Amniotic epithelial cell (primary cell): ENCODE results near the gene TFR2.
A peak's percentile ranks its signal among the peaks of the same experiment; 100 is the strongest.

ENCODE experiments used
- DNase-seq: peaks from one replicate; pipeline ENCODE4 v3.0.0-alpha.2; 2010; ENCODE audit warnings: low read depth

Gene TFR2

DNA sequence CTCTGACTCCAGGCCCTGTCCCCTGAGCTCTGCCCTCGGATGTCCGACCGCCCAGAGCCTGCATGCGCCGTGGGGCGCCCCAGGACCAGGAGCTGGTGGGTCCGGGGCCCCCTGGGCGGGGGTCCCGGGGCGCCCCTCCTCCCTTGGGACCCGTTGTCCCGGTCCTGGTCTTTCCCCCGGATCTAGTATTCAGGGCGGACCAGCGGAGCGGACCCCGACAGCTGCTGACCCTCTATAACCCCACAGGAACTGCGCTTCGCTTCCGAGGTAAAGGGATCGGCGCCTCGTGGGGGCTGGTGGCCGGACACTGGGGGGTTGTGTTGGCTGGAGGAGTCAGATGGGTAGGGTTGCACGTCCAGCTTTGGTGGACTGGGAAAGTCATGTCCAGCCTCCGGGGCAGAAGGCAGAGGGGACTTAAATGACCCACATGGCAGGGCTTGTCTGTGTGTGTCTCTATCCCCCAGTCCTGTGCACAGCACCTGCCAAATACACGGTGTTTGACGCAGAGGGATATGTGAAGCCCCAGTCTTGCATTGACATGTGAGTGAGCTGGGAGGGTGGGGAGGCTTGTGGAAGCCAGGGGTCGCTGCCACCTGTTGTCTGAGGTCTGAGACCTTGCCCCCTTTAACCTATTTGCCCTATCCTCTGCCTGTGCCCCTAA, 28.5 kb downstream of the TFR2 start:
- no peak for DNase-seq

DNA sequence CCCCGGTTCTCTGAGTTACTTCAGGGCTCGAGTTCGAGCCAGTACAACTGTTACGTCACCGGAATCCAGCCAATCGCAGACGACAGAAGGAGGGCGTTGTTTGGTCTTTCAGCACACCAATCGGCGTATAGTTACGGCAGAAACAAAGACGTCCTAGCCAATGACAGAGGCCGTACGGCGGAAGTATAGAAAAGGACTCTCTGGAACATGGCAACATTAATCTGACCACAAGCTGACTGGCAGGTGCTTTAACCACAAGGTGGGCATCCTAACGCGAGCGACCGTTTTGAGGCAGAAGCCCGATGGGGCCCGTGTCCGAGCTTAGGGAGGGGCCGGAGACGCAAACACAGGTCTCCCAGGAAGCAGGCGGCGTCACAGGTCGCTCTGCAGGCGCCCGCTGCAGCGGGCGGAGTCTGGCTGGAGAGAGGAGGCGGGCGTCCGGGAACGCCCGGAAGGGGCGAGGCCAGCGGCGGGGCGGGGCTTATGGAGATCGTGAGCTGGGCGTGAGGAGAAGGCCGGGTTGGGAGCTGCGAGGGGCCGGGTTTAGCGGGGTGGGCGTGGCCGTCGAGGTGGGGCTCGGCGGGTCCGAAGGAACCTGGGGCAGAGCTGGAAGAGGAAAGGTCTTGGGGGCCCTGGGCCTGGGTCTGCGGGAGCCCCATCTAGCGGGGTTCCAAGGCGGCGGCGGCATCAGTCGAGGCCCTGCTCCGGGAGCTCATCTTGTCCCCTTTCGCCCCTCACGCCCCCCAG, 29.2 kb downstream of the TFR2 start, which contains the start of gene MOSPD3:
Gene MOSPD3 (plus strand): TSS at position 558 of the 747 bp plus-strand sequence. CDS start 252 bp downstream, outside the sequence.
- DNase-seq = peak; percentile 99

DNA sequence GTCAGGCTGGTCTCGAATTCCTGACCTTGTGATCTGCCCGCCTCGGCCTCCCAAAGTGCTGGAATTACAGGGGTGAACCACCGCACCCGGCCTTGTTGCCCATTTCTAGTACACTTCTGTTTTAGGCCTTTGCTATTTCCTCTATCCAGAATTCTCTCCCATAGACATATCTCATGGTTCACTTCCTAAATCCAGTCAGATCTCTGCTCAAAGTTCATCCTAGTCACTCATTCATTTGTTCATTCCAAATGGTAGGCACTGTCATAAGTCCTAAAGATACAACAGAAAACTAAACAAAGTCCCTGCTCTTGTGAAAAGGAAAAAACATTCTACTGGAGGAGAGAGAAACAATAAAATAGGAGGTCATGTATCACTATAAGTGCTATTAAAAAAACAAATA, 31.4 kb downstream of the TFR2 start:
- DNase-seq = no peak

DNA sequence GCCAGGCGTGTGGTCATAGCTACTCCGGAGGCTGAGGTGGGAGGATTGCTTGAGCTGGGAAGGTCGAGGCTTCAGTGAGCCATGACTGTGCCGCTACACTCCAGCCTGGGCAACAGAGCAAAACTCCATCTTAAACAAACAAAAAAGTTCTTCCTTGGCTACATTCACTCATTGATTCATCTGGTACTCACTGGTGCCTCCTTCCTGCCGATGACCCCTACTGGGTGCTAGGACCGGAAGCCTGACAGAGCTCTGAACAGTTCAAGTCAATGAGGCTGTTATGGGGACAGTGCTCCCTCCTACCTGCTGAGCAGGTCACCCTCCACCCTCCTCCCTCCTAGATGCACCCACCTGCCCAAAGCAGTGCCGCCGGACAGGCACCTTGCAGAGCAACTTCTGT, 34.2 kb downstream of the TFR2 start:
- DNase-seq = no peak

DNA sequence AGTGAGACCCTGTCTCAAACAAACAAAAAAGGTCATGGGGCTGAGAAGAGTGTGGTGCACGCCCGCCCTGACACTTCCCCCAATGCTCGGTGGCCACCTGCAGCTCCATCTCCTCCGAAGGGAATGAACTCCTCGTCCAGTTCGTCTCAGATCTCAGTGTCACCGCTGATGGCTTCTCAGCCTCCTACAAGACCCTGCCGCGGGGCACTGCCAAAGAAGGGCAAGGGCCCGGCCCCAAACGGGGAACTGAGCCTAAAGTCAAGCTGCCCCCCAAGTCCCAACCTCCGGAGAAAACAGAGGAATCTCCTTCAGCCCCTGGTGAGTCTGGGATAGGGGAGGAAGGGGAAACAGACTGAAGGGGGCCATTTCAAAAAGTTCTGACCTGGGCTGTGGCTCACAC, 35.0 kb downstream of the TFR2 start:
- DNase-seq = no peak

DNA sequence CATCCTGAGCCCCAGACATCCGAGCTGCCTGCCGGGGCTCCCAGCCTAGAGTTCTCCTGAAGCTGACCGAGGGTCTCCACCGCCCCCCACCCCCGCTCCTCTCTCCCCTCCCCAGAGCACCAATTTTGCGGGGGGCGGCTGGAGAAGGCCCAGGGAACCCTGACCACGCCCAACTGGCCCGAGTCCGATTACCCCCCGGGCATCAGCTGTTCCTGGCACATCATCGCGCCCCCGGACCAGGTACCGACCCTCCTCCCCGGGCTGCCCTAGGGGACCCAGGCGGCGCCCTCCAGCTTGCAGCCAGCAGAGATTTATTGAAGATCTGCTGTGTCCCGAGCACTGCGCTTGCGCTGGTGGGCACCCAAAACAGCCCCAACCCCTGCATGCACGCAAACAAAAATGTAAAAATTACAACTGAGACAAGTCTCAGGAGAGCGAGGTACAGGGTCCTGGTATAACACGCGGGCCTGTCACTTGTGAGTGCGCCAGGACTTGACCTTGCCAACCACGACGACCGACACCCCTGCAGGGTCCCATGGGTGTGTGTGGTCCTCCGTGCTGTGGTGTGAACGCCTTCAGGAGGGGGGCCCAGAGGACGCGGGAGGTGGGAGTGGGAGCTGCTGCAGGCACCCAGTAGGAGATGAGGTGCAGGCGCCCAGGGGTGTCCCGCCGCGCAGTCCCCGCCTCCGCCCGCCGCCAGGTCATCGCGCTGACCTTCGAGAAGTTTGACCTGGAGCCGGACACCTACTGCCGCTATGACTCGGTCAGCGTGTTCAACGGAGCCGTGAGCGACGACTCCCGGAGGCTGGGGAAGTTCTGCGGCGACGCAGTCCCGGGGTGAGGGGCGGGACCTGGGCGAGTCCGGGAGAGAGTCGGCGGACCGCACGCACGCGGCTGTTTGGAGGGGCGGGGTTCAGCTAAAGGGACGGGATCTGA, 36.1 kb downstream of the TFR2 start:
- DNase-seq = no peak

DNA sequence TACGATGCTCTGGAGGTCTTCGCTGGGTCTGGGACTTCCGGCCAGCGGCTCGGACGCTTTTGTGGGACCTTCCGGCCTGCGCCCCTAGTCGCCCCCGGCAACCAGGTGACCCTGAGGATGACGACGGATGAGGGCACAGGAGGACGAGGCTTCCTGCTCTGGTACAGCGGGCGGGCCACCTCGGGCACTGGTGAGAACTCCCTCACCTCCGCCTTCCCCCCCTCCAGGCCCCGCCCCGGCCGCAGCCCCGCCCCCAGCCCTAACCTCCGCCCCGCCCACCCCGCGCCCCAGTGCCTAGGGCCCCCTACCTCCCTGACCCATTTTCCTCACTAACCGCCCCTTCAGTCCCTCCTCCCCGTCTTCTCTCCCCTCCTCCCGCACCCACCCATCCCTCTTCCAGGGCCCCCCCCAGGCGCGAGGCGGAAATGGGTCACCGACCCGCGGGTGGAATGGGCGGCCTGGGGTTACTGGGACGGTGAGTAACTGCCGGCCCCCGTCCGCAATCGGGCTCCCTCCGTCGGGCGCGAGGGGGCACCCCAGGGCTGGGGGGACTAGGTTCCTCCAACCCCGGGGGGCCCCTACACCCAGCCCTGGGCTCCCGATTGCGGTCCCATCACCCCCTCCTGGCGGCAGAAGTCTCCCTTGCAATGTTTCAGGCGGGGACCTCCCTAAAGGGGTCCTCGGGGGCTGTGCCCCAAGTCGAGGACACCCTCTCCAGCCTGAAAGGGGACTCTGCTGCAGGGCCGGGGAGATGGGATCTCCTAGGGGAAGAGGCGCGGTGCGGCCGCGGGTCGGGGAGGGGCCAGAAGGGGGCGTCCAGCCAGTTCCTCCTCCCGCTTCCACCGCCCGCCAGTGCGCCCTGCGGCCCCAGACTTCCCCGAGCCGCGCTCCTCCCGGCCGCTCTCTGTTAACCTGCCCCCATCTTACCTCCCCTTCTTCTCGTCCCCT, 37.0 kb downstream of the TFR2 start:
- DNase-seq = peak; percentile 50

DNA sequence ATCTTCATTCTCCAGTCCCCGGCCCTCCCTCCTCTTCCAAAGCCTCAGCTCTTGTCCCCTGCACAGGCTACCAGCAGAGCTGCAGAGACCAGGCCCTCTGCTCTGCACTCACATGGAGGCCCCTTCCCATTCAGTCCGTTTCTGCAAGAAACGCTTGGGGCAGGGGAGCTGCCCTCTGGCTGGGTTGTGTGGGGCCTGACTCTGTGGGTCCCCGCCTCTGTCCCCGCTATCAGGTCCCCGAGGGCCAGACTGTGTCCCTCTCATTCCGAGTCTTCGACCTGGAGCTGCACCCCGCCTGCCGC, 37.7 kb downstream of the TFR2 start:
- no peak for DNase-seq

DNA sequence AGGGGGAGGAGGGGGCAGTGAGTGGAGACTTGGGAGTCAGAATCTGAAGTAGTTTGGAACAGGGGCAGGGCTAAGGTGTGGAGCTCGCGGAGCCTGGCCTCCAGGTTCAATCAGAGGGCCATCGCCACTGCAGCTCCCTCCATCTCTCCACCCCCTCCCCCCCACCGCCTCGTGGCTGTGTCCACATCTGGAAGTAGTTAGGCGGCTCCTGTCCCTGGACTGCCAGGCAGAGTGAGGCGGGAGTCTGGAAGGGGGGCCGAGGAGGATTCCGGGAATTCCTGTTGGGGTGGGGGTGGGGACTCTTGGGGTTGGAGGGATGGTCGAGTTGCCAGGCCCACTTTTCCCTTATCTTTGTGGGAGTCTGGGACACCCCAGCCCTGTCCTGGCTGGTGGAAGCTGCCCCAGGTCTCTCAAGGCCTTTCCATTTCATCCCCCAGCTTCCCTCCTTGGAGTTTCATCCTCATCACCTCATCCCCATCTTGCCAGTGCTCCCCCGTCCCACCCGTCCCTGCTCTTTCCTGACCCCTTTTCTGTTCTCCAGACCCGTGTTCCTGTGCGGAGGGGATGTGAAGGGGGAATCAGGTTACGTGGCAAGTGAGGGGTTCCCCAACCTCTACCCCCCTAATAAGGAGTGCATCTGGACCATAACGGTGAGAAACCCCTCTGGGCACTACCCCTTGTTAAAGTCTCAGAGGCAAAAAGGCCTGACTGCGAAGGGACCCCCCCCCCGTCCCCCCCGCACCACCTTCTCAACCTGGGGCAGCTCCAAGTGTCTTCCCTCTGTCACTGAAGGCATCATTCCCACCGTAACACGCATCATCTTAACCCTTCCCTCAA, 38.2 kb downstream of the TFR2 start:
- DNase-seq = no peak

DNA sequence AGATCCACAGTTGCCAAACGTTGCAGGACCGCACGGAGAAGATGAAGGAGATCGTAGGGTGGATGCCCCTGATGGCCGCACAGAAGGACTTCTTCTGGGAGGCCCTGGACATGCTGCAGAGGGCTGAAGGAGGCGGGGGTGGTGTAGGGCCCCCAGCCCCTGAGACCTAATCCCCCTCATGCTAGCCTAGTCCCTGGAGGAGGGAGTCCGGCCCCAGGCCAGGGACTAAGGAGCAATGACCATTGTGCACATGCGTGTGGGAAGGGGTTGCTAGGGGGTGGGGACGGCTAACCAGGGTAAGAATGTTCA, 40.7 kb downstream of the TFR2 start:
- DNase-seq = no peak

DNA sequence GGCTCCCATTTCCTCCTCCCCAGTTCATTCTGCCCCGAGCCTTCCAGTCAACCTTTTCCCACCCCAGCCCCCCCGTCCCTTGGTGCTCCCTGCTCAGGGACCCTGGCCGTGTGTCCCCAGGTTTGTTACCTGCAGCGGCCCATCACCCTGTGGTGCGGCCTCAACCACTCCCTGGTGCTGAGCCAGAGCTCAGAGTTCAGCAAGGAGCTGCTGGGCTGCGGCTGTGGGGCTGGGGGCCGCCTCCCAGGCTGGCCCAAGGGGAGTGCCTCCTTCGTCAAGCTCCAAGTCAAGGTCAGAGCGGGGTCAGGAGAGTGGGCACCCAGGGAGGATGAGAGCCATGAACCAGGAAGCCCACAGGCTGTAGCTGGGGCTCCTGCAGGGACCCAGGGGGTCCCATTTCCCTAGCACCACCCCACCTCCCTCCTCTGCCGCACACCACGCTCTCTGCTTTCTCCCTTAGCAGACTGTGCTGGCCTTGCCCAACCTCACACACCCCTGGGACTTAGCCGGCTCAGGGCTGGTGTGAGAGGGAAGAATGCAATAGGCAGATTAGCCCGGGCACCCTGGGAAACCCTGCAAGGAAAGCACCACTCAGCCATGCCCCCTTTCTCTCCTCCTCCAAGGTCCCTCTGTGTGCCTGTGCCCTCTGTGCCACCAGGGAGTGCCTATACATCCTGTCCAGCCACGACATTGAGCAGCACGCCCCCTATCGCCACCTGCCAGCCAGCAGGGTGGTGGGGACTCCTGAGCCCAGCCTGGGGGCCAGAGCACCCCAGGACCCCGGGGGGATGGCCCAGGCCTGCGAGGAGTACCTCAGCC, 41.2 kb downstream of the TFR2 start:
- DNase-seq = no peak

DNA sequence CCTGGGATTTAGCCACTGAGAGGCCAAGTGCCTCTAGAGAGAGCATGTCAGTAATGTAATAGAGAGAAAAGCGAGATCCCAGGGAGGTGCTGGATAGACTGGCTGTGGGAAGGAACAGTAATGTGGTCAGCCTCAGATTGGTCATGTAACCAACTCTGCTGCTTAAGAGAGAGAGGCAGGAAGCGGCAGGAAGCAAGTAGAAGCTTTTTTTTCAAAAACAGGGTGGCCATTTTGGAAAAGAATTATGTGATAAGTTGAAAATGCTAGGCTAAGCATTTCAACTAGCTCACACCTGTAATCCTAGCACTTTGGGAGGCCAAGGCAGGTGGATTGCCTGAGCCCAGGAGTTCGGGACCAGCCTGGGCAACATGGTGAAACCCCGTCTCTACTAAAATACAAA, 42.9 kb downstream of the TFR2 start:
- peak; percentile 41 for DNase-seq

DNA sequence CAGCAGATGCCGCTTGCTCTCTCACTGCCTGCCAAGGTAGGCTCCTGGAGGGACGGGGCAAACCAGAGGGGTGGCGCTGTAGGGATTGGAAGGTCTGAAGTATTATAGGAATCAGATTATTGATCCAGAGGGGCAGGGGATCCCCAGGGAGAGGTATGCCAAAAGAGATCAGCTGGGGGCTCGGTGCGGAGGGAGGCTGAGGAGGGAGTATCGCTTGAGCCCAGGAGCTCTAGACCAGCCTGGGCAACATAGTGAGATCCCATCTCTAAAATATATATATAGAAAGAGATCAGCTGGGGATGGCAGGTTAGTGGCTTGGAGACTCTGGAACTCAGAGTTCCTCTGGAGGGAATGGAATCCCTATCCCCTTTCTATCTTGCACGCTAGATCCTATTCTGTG, 46.2 kb downstream of the TFR2 start:
- DNase-seq = no peak

DNA sequence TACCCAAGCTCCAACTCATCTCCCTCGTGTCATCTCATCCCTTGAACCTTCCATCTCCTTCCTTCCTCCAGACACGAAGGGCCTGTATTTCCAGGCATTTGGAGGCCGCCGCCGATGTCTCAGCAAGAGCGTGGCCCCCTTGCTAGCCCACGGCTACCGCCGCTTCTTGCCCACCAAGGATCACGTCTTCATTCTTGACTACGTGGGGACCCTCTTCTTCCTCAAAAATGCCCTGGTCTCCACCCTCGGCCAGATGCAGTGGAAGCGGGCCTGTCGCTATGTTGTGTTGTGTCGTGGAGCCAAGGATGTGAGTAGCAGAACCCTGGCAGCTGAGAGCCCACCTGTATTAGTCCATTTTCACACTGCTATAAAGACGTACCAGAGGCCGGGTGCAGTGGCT, 49.8 kb downstream of the TFR2 start:
- DNase-seq = no peak

DNA sequence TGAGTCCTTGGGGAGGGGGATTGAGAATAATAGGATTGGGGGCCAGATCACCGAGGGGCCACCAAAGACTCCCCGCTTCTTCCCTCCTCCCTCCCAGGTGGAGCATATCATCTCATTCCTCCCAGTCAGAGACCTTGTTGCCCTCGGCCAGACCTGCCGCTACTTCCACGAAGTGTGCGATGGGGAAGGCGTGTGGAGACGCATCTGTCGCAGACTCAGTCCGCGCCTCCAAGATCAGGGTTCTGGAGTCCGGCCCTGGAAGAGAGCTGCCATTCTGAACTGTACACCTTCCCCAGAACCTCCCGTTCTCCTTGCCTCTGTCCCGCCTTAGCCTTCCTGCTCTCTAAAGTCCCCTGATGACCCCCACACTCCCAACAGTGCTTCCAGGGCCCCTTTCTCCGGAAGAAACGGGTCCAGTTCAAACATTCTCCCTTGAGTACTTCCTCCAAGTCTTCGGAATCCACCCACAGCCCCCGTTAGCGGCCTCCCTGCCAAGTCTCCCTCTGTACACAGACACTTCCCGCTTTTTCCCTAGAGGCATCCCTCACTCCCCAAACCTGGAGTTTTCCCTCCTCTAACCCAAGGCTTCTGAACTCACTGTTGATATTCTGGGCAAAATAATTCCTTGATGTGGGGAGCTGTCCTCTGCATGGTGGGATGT, 51.1 kb downstream of the TFR2 start:
- DNase-seq = no peak

DNA sequence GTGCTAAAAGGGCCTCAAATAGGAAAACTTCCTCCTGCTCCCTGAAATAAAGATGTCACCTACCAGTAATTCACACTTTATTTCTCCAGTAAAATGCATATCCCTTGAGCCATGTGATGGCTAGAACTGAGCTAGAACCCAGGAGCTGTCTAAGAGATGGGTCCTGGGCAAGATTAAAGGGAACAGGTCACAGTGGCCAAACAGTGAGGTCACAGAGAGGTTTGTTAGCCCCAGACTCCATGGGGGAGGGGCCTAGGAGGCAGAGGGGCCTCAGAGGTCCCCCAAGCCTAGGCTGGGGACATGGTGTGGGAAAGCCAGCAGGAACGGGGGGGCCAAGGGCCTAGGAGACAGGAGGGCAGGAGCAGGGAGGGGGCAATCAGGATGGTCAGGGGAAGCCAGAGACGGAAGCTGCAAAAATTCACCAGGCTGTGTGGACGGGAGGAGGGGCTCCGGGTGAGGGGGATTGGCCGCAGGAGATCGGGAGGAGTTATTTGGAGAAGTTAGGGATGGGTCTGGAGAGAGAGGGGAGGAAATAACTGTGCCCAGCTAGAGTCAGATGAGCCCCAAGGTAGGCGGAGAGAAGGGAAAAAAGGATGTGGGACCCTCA, 51.9 kb downstream of the TFR2 start:
- no peak for DNase-seq

DNA sequence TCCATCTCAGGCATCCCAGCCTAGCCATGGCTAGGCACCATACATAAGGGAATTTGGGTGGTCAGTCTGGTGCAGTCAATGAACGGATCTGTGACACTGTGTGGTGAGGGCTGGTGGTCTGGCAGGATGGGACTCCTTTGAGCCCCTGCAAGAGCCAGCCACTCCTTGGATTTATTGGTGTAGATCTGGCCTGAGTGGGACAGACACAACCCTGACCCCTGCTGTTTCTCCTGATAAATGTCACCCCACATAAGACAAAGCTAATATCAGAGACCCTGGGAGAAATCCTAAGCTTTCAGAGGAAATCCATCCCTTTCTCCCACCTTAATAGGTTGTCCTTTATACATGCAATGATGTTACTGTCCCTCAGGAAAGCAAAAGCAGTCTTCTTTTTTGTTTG, 52.9 kb downstream of the TFR2 start:
- no peak for DNase-seq

DNA sequence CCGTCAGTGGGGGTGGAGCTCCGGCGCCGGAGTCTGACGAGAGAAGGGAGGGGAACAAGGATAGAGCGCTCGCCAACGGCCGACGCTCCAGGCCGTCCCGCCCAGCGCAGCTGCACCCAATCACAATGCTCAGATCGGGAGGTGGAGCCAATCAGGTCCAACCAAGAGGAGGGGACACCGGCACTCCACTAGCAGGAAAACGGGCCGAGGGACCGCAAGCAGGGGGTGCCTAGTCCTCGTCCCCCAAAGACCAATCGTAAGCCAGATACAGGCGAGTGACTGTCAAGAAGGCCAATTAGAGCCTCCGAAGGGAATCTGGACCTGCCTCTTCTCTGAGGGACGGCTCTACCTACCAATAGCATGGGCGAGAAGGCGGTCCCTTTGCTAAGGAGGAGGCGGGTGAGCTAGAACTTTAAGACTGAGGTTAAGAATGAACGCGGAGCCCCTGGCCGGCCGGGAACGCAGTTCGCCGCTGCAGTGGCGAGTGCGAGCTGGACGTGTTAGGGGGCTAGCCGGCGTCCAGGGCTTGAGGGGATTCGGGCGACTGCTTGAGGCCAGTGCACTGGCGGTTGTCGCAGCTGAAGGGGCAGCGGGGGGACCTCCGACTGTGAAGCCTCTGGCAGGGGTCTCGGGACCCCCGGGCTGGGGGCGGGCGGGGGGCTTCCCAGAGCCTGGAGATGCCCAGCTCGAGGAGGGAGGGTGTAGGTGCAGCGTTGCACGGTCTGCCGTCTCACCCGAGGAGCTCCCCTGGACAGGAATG, 54.9 kb downstream of the TFR2 start, which contains the start of gene FBXO24:
Gene FBXO24 (plus strand): TSS at position 63 of the 760 bp plus-strand sequence. CDS start 298 bp downstream, at position 361.
- DNase-seq = peak; percentile 100
